Vagina (tissue), 2 donors: ENCODE measurements around the gene MAB21L2. TPM values are rescaled to one million over a fixed set of nuclear protein-coding genes. Genes with fewer than 3 reads are reported as not detected.

Experiments used
- DNase-seq, 2 donors: peaks; one replicate each; pipeline ENCODE4 v3.0.0-alpha.2; 2017; ENCODE audit errors: extremely low spot score in 2 of 2
- H3K27ac ChIP-seq: fragments of 200-600 bp; sonication (generic); one replicate; pipeline ENCODE4 v1.5.1; 2019
- H3K27me3 ChIP-seq: fragments of 200-600 bp; sonication (generic); one replicate; pipeline ENCODE4 v1.5.1; 2019
- H3K36me3 ChIP-seq, 2 donors: fragments of 200-600 bp; sonication (generic); one replicate each; pipeline ENCODE4 v1.5.1; 2017 to 2019
- H3K4me1 ChIP-seq: fragments of 200-600 bp; sonication (generic); one replicate; pipeline ENCODE4 v1.5.1; 2019
- H3K4me3 ChIP-seq, 2 donors: fragments of 200-600 bp; sonication (generic); 1 replicate in 1 of 2; 2 replicates in 1 of 2; pipeline ENCODE4 v1.5.1; 2016 to 2019
- H3K9me3 ChIP-seq: fragments of 200-600 bp; sonication (generic); one replicate; pipeline ENCODE4 v1.5.1; 2019
- CTCF ChIP-seq, 3 experiments: fragments of 450-650 bp in 2 of 3; fragments of 200-600 bp in 1 of 3; sonication (generic) in 1 of 3; IDR thresholded peaks; one replicate each; pipeline ENCODE4 v1.5.1; 2017 to 2019; ENCODE audit warnings: antibody characterized with exemption in 3 of 3, mild to moderate bottlenecking in 2 of 3, moderate library complexity in 2 of 3
- POLR2A ChIP-seq, 2 donors: fragments of 450-650 bp; IDR thresholded peaks; one replicate each; pipeline ENCODE4 v1.6.1; 2017; ENCODE audit warnings: antibody characterized with exemption in 2 of 2, mild to moderate bottlenecking in 2 of 2, moderate library complexity in 2 of 2
- POLR2AphosphoS5 ChIP-seq, 2 donors: sonication (generic); formaldehyde crosslinking; IDR thresholded peaks; one replicate each; pipeline ENCODE4 v1.9.0; 2017; ENCODE audit warnings: antibody characterized with exemption in 2 of 2, mild to moderate bottlenecking in 2 of 2, low read depth in 1 of 2; ENCODE audit not compliant: insufficient read depth in 1 of 2
- intact Hi-C: fragments of 100-400 bp; cut with DNase I; formaldehyde crosslinking; loops from one replicate; pipeline ENCODE4 v1.15.1; 2023
- total RNA-seq: library from RNA; depleted of rRNA; stranded (reverse); fragments of >200 nt; gene quantifications from one replicate; pipeline ENCODE4 v1.2.3, GENCODE V29; 2016

The MAB21L2 gene
- total RNA-seq, 1 donor from 2014 or later: 0.25 TPM

GRCh38 chr4:150590631-150591030 lies 8.7 kb downstream of the MAB21L2 start:
- no peak for TF ChIP-seq CTCF (IDR thresholded peaks at IDR 0.05)
- TF ChIP-seq POLR2AphosphoS5 (IDR thresholded peaks at IDR 0.05; ENCODE audit: insufficient read depth in 1 of 2, low read depth in 1 of 2): no peak
- TF ChIP-seq POLR2A (IDR thresholded peaks at IDR 0.05): no peak
- Histone ChIP-seq H3K4me1 (no peaks in the 10 kb centered on the region), H3K36me3 (peaks cover 0 to 11% of the 10 kb centered on the region in 2 donors), H3K27me3 (no peaks in the 10 kb centered on the region), H3K27ac (no peak overlapping the region), H3K9me3 (no peaks in the 10 kb centered on the region), H3K4me3 (no peak overlapping the region)
- DNase-seq: no peak
- intact Hi-C loops: no loop called here

GRCh38 chr4:150591406-150591805 lies 9.5 kb downstream of the MAB21L2 start:
- H3K4me3 ChIP-seq: no peak overlapping the region
- DNase-seq: no peak
- peaks cover 0 to 11% of the 10 kb centered on the region in 2 donors for H3K36me3 ChIP-seq
- H3K27me3 ChIP-seq: no peaks in the 10 kb centered on the region
- intact Hi-C loops: no loop called here
- no peaks in the 10 kb centered on the region for H3K4me1 ChIP-seq
- no peak for TF ChIP-seq CTCF (IDR thresholded peaks at IDR 0.05)
- no peak for TF ChIP-seq POLR2A (IDR thresholded peaks at IDR 0.05)
- TF ChIP-seq POLR2AphosphoS5 (IDR thresholded peaks at IDR 0.05; ENCODE audit: insufficient read depth in 1 of 2, low read depth in 1 of 2): no peak
- H3K9me3 ChIP-seq: no peaks in the 10 kb centered on the region
- H3K27ac ChIP-seq: no peak overlapping the region

- no peaks in the 10 kb centered on the region for H3K27me3 ChIP-seq
- DNase-seq: no peak
- no peak overlapping the region for H3K27ac ChIP-seq
- TF ChIP-seq POLR2AphosphoS5 (IDR thresholded peaks at IDR 0.05; ENCODE audit: insufficient read depth in 1 of 2, low read depth in 1 of 2) (no peak), POLR2A (IDR thresholded peaks at IDR 0.05) (no peak), CTCF (IDR thresholded peaks at IDR 0.05) (no peak)
- H3K4me1 ChIP-seq: no peaks in the 10 kb centered on the region
- H3K9me3 ChIP-seq: no peaks in the 10 kb centered on the region
- no peak overlapping the region for H3K4me3 ChIP-seq
- H3K36me3 ChIP-seq: peaks cover 0 to 11% of the 10 kb centered on the region in 2 donors
- intact Hi-C loops: no loop called here
Observed at GRCh38 chr4:150591904-150592303, 10.0 kb downstream of the MAB21L2 start.

GRCh38 chr4:150593996-150594395 lies 12.0 kb downstream of the MAB21L2 start:
- no peaks in the 10 kb centered on the region for H3K27me3 ChIP-seq
- intact Hi-C loops: no loop called here

GRCh38 chr4:150598909-150599308 lies 17.0 kb downstream of the MAB21L2 start:
- Histone ChIP-seq H3K27me3 (no peaks in the 10 kb centered on the region), H3K9me3 (no peaks in the 10 kb centered on the region), H3K27ac (no peak overlapping the region), H3K4me3 (no peak overlapping the region), H3K4me1 (no peaks in the 10 kb centered on the region), H3K36me3 (no peaks in the 10 kb centered on the region)
- intact Hi-C loops: no loop called here
- DNase-seq: no peak
- TF ChIP-seq CTCF (IDR thresholded peaks at IDR 0.05) (no peak), POLR2A (IDR thresholded peaks at IDR 0.05) (no peak)

More at GRCh38 chr4:150593996-150594395, 12.0 kb downstream of the MAB21L2 start:
- Histone ChIP-seq H3K36me3 (peaks cover 0 to 11% of the 10 kb centered on the region in 2 donors), H3K4me1 (no peaks in the 10 kb centered on the region), H3K27ac (no peak overlapping the region), H3K4me3 (no peak overlapping the region), H3K9me3 (no peaks in the 10 kb centered on the region)
- no peak for DNase-seq
- TF ChIP-seq POLR2AphosphoS5 (IDR thresholded peaks at IDR 0.05; ENCODE audit: insufficient read depth in 1 of 2, low read depth in 1 of 2): no peak

GRCh38 chr4:150599547-150599946 lies 17.6 kb downstream of the MAB21L2 start:
- Histone ChIP-seq H3K27ac (no peak overlapping the region), H3K9me3 (no peaks in the 10 kb centered on the region), H3K4me3 (no peak overlapping the region), H3K4me1 (no peaks in the 10 kb centered on the region), H3K36me3 (no peaks in the 10 kb centered on the region), H3K27me3 (no peaks in the 10 kb centered on the region)
- no peak for TF ChIP-seq POLR2A (IDR thresholded peaks at IDR 0.05)
- TF ChIP-seq CTCF (IDR thresholded peaks at IDR 0.05): no peak
- no peak for TF ChIP-seq POLR2AphosphoS5 (IDR thresholded peaks at IDR 0.05; ENCODE audit: insufficient read depth in 1 of 2, low read depth in 1 of 2)
- intact Hi-C loops: no loop called here
- DNase-seq: no peak
